ENCODE measurements around the gene CYP19A1. TPM values are rescaled to one million over a fixed set of nuclear protein-coding genes. Genes with fewer than 3 reads are reported as not detected.

Gene CYP19A1
- total and polyA plus RNA-seq, 9 of the 15 experiments (the other 6 are each of a cell fraction or from before 2014, with no cell fraction given): 0.16 to 0.63 (median 0.47) TPM; not detected in 3

- no TSS peak for BruUV-seq (replicated peaks)
Measured at GRCh38 chr15:51170882-51171633, 167.3 kb downstream of the CYP19A1 start.

More at GRCh38 chr15:51170882-51171633, 167.3 kb downstream of the CYP19A1 start:
- Histone ChIP-seq H3K36me3 (ENCODE audit: control insufficient read depth, insufficient read depth, low read length) (no peaks in the 10 kb centered on the region), H3K9ac (ENCODE audit: insufficient read depth in 1 of 2, low read depth in 2 of 2, low read length in 2 of 2) (no peak overlapping the region), H3K27ac (ENCODE audit: extremely low read depth, low read depth, low read length) (no peak overlapping the region), H3K4me3 (no peak overlapping the region), H4K20me1 (replicated peaks; ENCODE audit: control insufficient read depth, insufficient read depth, low read length) (no peaks in the 10 kb centered on the region), H3K9me3 (replicated peaks; ENCODE audit: control insufficient read depth, insufficient read depth, low read depth, low read length) (no peaks in the 10 kb centered on the region), H3K9me1 (ENCODE audit: control insufficient read depth, insufficient read depth, low read length) (no peaks in the 10 kb centered on the region), H3K4me1 (replicated peaks in 1 of 2; ENCODE audit: control insufficient read depth in 2 of 2, insufficient read depth in 2 of 2, low read length in 2 of 2) (no peaks in the 10 kb centered on the region; a peak in 1 of 5 replicates), H2AFZ (ENCODE audit: low read depth, low read length) (no peak overlapping the region), H3K4me2 (ENCODE audit: insufficient read depth, low read length) (no peak overlapping the region), H3K79me2 (ENCODE audit: control insufficient read depth, insufficient read depth, low read length) (no peaks in the 10 kb centered on the region), H3K27me3 (ENCODE audit: control insufficient read depth in 2 of 2, insufficient read depth in 2 of 2, low read length in 2 of 2) (peaks cover 0 to 8% of the 10 kb centered on the region in 2 experiments; a peak in 1 of 5 replicates)
- ChIA-PET POLR2A (interaction anchor here (0.6 to 0.7 kb wide), 2 partner anchors 57 to 92 kb away, joined by 3 read pairs; no protein-coding TSS in a partner anchor), CTCF (ENCODE audit: low intra/inter-chr PET ratio) (no interaction called here)
- TF ChIP-seq KLF1 (tag; IDR thresholded peaks at IDR 0.05) (no peak), KAT2B (IDR thresholded peaks at IDR 0.05; ENCODE audit: low read depth, low read length) (no peak), CTCFL (IDR thresholded peaks at IDR 0.05; ENCODE audit: borderline replicate concordance, insufficient read depth, low read depth, low read length, poor library complexity, severe bottlenecking) (no peak), ZFP36 (IDR thresholded peaks at IDR 0.05; ENCODE audit: low read depth, low read length, partially characterized antibody) (no peak), ZC3H11A (IDR thresholded peaks at IDR 0.05; ENCODE audit: low read depth, low read length) (no peak), KDM2B (CRISPR knock-in tag; IDR thresholded peaks at IDR 0.05) (no peak), HNRNPL (IDR thresholded peaks at IDR 0.05; ENCODE audit: low read depth, low read length) (no peak), NCOR1 (IDR thresholded peaks at IDR 0.05) (no peak)
- TF ChIP-seq, protein P1, sequence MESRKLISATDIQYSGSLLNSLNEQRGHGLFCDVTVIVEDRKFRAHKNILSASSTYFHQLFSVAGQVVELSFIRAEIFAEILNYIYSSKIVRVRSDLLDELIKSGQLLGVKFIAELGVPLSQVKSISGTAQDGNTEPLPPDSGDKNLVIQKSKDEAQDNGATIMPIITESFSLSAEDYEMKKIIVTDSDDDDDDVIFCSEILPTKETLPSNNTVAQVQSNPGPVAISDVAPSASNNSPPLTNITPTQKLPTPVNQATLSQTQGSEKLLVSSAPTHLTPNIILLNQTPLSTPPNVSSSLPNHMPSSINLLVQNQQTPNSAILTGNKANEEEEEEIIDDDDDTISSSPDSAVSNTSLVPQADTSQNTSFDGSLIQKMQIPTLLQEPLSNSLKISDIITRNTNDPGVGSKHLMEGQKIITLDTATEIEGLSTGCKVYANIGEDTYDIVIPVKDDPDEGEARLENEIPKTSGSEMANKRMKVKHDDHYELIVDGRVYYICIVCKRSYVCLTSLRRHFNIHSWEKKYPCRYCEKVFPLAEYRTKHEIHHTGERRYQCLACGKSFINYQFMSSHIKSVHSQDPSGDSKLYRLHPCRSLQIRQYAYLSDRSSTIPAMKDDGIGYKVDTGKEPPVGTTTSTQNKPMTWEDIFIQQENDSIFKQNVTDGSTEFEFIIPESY (CRISPR knock-in tag; IDR thresholded peaks at IDR 0.05): no peak
- 4% methylated on average over 10 of the region's 11 CpGs for WGBS (ENCODE audit: insufficient coverage, low coverage, missing lambda C conversion rate)
- DNase-seq (ENCODE audit: extremely low read depth in 1 of 4, low spot score in 3 of 4) (no peak), ATAC-seq (no peak), FAIRE-seq (no peak)
- intact Hi-C loops (cut with micrococcal nuclease): no loop called here
- in situ Hi-C loops (cut with MboI): no loop called here

All from K562 (cell line).